ENCODE data around the gene MYBBP1A.

The MYBBP1A gene

GRCh38 chr17:4516735-4517134 is 38.4 kb downstream of the MYBBP1A start:
- TF ChIP-seq TCF4 (CRISPR knock-in tag; IDR thresholded peaks at IDR 0.05; ENCODE audit: borderline replicate concordance) (no peak), ZNF8 (CRISPR knock-in tag; IDR thresholded peaks at IDR 0.05) (no peak), PATZ1 (CRISPR knock-in tag; IDR thresholded peaks at IDR 0.05; ENCODE audit: borderline replicate concordance) (no peak), OSR1 (CRISPR knock-in tag; IDR thresholded peaks at IDR 0.05) (no peak), CREB5 (CRISPR knock-in tag; IDR thresholded peaks at IDR 0.05; ENCODE audit: low read depth) (no peak), TSHZ2 (CRISPR knock-in tag; IDR thresholded peaks at IDR 0.05) (no peak), SNAI2 (CRISPR knock-in tag; IDR thresholded peaks at IDR 0.05) (no peak), ISL1 (CRISPR knock-in tag; IDR thresholded peaks at IDR 0.05) (no peak), ZFP30 (CRISPR knock-in tag; IDR thresholded peaks at IDR 0.05) (no peak), CSDC2 (CRISPR knock-in tag; IDR thresholded peaks at IDR 0.05) (no peak), ZC3H10 (CRISPR knock-in tag; IDR thresholded peaks at IDR 0.05) (no peak), CSRNP3 (CRISPR knock-in tag; IDR thresholded peaks at IDR 0.05) (no peak), RARB (CRISPR knock-in tag; IDR thresholded peaks at IDR 0.05) (no peak), TOX (CRISPR knock-in tag; IDR thresholded peaks at IDR 0.05; ENCODE audit: borderline replicate concordance) (no peak), ZNF565 (CRISPR knock-in tag; conservative IDR thresholded peaks at IDR 0.05; ENCODE audit: low read depth) (no peak), BACH2 (CRISPR knock-in tag; IDR thresholded peaks at IDR 0.05; ENCODE audit: borderline replicate concordance) (no peak)

GRCh38 chr17:4515501-4515900 is 39.7 kb downstream of the MYBBP1A start:
- TF ChIP-seq PATZ1 (CRISPR knock-in tag; IDR thresholded peaks at IDR 0.05; ENCODE audit: borderline replicate concordance) = no peak
- no peak for TF ChIP-seq ZNF8 (CRISPR knock-in tag; IDR thresholded peaks at IDR 0.05)
- TF ChIP-seq ISL1 (CRISPR knock-in tag; IDR thresholded peaks at IDR 0.05) = no peak
- no peak for TF ChIP-seq TOX (CRISPR knock-in tag; IDR thresholded peaks at IDR 0.05; ENCODE audit: borderline replicate concordance)
- TF ChIP-seq PPARA (CRISPR knock-in tag; IDR thresholded peaks at IDR 0.05; ENCODE audit: borderline replicate concordance) = no peak
- no peak for TF ChIP-seq ZC3H10 (CRISPR knock-in tag; IDR thresholded peaks at IDR 0.05)
- TF ChIP-seq TSHZ2 (CRISPR knock-in tag; IDR thresholded peaks at IDR 0.05) = no peak
- TF ChIP-seq BACH2 (CRISPR knock-in tag; IDR thresholded peaks at IDR 0.05; ENCODE audit: borderline replicate concordance) = no peak
- TF ChIP-seq OSR1 (CRISPR knock-in tag; IDR thresholded peaks at IDR 0.05) = no peak
- no peak for TF ChIP-seq CSDC2 (CRISPR knock-in tag; IDR thresholded peaks at IDR 0.05)
- TF ChIP-seq RARB (CRISPR knock-in tag; IDR thresholded peaks at IDR 0.05) = no peak
- no peak for TF ChIP-seq CSRNP3 (CRISPR knock-in tag; IDR thresholded peaks at IDR 0.05)
- TF ChIP-seq ZFP30 (CRISPR knock-in tag; IDR thresholded peaks at IDR 0.05) = no peak
- no peak for TF ChIP-seq SNAI2 (CRISPR knock-in tag; IDR thresholded peaks at IDR 0.05)
- TF ChIP-seq ZNF565 (CRISPR knock-in tag; conservative IDR thresholded peaks at IDR 0.05; ENCODE audit: low read depth) = no peak
- TF ChIP-seq ZNF70 (CRISPR knock-in tag; IDR thresholded peaks at IDR 0.05) = no peak
- no peak for TF ChIP-seq ESRRG (CRISPR knock-in tag; IDR thresholded peaks at IDR 0.05)
- no peak for TF ChIP-seq ZFP3 (CRISPR knock-in tag; IDR thresholded peaks at IDR 0.05)
- ATAC-seq = no peak

More at GRCh38 chr17:4516735-4517134, 38.4 kb downstream of the MYBBP1A start:
- no peak for ATAC-seq
